ENCODE measurements around the gene MCL1. TPM values are rescaled to one million over a fixed set of nuclear protein-coding genes. Genes with fewer than 3 reads are reported as not detected.

The MCL1 gene
- polyA plus RNA-seq, 1 of the 3 experiments (the other 2 are of a cell fraction) = 110 TPM

DNA sequence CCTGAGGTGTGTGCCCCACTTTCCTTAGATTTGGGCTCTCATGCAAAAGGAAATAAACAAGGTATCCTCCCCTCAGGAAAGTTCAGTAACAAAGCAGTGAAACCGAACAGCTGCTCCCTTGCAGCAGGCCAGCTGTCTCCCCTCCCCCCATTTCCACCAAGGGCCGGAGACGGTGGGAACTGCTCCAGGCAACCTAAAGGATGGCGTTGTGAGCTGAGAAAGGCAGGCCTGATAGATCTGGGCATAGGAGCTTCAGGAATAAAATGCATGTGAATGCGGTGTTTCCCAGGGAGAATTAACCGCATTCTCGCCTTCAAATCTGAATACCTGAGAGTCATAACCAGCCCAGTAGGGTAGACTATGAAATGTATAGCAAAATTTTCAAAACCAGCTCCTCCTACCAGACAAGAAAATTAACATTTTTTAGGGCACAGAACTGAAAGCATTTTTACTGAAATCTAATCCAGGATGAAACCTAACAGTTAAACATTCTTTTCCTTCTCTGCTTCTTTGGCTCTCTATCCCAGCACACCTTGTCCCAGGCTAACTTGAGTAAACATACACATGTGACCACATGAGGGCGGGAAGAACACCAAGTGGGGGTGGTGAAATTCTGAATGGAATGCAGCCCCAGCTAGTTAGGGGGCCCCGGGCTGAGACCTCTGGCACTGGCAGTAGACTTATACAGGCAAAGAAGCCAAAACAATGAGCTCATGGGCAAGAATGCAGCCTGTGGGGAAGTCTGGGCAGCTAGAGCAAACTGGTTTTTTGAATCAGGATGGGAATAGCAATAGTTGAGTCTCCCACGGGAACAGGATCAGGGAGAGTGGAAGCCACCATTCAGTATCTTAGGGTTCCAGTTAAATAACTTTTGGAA, 11.5 kb downstream of the MCL1 start (continued):
- TF ChIP-seq, protein P1, sequence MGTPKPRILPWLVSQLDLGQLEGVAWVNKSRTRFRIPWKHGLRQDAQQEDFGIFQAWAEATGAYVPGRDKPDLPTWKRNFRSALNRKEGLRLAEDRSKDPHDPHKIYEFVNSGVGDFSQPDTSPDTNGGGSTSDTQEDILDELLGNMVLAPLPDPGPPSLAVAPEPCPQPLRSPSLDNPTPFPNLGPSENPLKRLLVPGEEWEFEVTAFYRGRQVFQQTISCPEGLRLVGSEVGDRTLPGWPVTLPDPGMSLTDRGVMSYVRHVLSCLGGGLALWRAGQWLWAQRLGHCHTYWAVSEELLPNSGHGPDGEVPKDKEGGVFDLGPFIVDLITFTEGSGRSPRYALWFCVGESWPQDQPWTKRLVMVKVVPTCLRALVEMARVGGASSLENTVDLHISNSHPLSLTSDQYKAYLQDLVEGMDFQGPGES (IDR thresholded peaks at IDR 0.05; ENCODE audit: low read depth, low read length) = no peak
- TF ChIP-seq RAD21 (IDR thresholded peaks at IDR 0.05; ENCODE audit: low read length) (no peak), POLR2AphosphoS5 (IDR thresholded peaks at IDR 0.05; ENCODE audit: low read depth, low read length) (peak; percentile 54), RFX5 (IDR thresholded peaks at IDR 0.05; ENCODE audit: low read length) (no peak), FOSL2 (IDR thresholded peaks at IDR 0.05; ENCODE audit: borderline replicate concordance, low read depth) (0 out of 2 replicates have a peak, but pooled peaks have one; percentile 25), SMC3 (IDR thresholded peaks at IDR 0.05; ENCODE audit: low read depth, low read length) (no peak), ZBTB33 (IDR thresholded peaks at IDR 0.05; ENCODE audit: borderline replicate concordance, low read depth) (0 out of 2 replicates have a peak, but pooled peaks have one; percentile 26), TAF1 (IDR thresholded peaks at IDR 0.05; ENCODE audit: borderline replicate concordance, low read depth, low read length) (peak; percentile 15; the same call in 1 of the 2 replicates)
- TF ChIP-seq, protein P2, sequence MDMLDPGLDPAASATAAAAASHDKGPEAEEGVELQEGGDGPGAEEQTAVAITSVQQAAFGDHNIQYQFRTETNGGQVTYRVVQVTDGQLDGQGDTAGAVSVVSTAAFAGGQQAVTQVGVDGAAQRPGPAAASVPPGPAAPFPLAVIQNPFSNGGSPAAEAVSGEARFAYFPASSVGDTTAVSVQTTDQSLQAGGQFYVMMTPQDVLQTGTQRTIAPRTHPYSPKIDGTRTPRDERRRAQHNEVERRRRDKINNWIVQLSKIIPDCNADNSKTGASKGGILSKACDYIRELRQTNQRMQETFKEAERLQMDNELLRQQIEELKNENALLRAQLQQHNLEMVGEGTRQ (IDR thresholded peaks at IDR 0.05; ENCODE audit: borderline replicate concordance, low read depth, low read length) = 0 out of 2 replicates have a peak, but pooled peaks have one; percentile 31

DNA sequence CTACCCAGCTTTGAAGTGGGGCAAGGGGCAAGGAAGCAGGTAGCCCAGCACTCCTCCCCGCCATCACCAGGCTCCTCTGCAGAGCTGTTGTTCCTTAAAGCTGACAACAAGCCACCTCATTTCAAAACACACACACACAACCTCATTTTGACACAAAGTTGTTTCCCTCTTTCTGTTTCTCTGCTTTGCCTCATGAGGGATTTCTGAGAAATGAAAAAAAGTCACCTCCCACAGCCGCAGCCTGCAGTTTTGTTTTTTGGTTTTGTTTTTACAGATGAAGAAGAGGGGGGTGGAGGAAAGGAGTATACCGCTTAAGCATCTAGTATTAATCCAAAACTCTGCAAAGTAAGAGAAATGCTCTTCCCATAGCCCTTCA, 12.1 kb downstream of the MCL1 start:
- WGBS (ENCODE audit: low lambda C conversion rate) = 79% methylated on average over 3 of the region's 3 CpGs
- Histone ChIP-seq H3K9me3 (no peaks in the 10 kb centered on the region), H3K4me1 (ENCODE audit: control insufficient read depth in 1 of 2, insufficient read depth in 2 of 2, low read depth in 1 of 2, low read length in 1 of 2) (peaks cover 41 to 47% of the 10 kb centered on the region in 2 experiments), H3K36me3 (replicated peaks in 1 of 2; ENCODE audit: control insufficient read depth in 1 of 2, insufficient read depth in 2 of 2, low read length in 1 of 2) (peaks cover under 1 to 14% of the 10 kb centered on the region in 2 experiments), H2AFZ (ENCODE audit: low read depth) (no peak overlapping the region), H3K4me3 (ENCODE audit: low read depth in 2 of 2, low read length in 1 of 2) (peak overlapping the region in 1 of 2 experiments; percentile 5; a peak in 1 of 4 replicates), H3K9me2 (no peaks in the 10 kb centered on the region), H3K9ac (peak overlapping the region; percentile 73; the same call in 1 of the 2 replicates), H3K27ac (ENCODE audit: low read depth in 2 of 2, low read length in 1 of 2) (peak overlapping the region; percentile 83 to 100), H4K20me1 (ENCODE audit: insufficient read depth) (peaks cover 36% of the 10 kb centered on the region), H3K27me3 (ENCODE audit: insufficient read depth) (no peaks in the 10 kb centered on the region), H3K79me2 (ENCODE audit: insufficient read depth) (peaks cover 96% of the 10 kb centered on the region), H3K4me2 (peak overlapping the region; percentile 55), H3F3A (replicated peaks; ENCODE audit: insufficient read depth) (peaks cover 82% of the 10 kb centered on the region)
- ChIA-PET CTCF (interaction anchor here (0.9 to 1.9 kb wide), 5 partner anchors 9 to 492 kb away, joined by 3 to 9 read pairs (median 3); no protein-coding TSS in a partner anchor), POLR2A (interaction anchor here (8.9 kb wide), 1 partner anchor 10 kb away, joined by 149 read pairs; the partner anchor contains the start of gene MCL1)
- DNase-seq = no peak
- TF ChIP-seq, protein P3, sequence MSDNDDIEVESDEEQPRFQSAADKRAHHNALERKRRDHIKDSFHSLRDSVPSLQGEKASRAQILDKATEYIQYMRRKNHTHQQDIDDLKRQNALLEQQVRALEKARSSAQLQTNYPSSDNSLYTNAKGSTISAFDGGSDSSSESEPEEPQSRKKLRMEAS (IDR thresholded peaks at IDR 0.05; ENCODE audit: low read depth) = no peak
- TF ChIP-seq TCF12 (IDR thresholded peaks at IDR 0.05) = no peak
- TF ChIP-seq FOXJ3 (CRISPR knock-in tag; IDR thresholded peaks at IDR 0.05) = no peak
- no peak for TF ChIP-seq CHD2 (IDR thresholded peaks at IDR 0.05; ENCODE audit: low read length, partially characterized antibody)
